ENCODE measurements around the gene ARGFX.
"Not testable (repeated sequence)": the region's sequence is repeated elsewhere in the genome, so short reads cannot be mapped to it uniquely, and the experiment has no call there.

The ARGFX gene

DNA sequence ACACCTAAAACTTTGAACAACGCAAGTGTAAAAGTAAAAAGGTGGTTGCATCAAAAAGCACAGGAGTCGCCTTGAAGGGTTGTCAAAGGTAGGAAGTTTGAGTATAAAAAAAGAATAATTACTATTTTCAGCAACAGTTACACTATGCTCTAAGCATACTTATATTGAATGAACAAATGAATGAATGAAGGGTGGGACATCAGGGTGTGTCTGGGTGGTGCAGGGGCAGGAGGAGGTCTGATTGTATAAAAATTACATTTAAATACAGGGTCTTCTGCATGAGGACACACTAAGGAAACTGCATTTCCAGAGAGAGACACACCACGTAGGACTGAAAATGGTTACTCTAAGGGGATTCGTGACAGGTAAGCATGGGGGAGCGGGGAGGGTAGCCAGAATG is at the start of gene ARGFX:
Gene ARGFX (plus strand): TSS at position 301 of the 400 bp plus-strand sequence. CDS start 2,765 bp downstream, outside the sequence.
- DNase-seq: no peak

DNA sequence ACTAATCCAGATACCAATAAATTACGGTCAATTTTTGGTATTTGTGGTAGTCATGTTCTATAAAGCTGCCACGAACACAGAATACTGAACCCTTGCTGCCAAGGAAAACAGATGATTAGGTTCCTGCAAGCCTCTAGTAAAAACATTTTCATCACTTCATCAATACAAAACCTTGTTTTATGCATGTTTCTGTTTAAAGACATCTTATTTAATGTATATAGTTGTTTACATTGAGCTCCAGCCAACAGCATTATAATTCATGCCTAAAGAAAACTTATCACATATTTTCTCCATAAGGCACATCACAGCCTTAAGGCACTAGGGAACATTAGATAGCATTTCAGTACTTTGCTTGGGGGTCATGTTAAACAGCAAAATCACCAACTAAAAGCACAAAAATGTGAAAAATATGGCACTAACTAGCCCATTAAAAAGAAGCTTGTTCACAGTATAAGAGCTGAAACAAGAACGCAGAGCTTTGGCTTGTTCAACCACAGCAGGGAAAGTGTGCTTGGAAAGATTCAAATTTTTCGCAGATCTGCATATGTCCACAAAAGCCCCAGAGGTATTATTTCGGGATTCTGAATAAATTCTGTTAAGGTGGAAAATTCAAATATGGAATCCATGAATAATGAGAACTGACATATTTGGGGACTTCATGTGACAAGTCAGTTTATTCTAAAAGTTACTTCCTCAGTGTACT is 49.6 kb upstream of the ARGFX start:
- no peak for DNase-seq

DNA sequence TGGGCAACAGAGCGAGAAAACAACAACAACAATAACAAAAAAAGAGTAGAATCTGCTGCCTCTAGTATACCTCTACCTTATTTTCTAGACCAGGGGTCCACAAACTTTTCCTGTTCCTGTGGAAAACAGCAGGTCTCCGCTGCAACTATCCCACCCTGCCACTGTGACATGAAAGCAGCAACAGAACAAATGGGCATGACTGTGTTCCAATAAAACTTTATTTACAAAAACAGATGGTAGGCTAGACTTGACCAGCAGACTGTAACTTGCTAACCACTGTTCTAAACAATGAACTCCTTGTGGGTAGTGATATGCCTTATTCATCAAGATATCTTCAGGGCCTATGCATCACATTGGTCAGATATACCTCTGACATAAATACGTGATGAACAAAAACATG is 47.2 kb upstream of the ARGFX start:
- no peak for DNase-seq

DNA sequence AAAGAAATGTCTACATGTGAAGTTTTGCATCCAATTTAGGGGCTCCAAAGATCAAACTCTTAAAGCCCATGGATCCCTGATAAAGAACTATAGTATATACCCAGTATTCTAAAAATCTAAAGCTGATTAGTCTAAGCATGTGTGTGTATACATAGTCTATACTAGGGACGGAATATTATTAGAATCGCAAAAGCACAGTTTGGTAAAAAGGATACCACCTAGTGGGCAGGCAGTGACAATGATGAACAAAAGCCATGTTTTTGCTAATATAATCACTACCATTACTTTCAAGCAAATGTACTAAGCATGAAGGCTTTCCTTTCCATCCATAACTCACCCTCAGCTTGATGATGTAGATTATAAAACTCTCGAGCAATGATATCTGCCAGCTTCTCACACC is 38.4 kb upstream of the ARGFX start:
- DNase-seq: no peak

DNA sequence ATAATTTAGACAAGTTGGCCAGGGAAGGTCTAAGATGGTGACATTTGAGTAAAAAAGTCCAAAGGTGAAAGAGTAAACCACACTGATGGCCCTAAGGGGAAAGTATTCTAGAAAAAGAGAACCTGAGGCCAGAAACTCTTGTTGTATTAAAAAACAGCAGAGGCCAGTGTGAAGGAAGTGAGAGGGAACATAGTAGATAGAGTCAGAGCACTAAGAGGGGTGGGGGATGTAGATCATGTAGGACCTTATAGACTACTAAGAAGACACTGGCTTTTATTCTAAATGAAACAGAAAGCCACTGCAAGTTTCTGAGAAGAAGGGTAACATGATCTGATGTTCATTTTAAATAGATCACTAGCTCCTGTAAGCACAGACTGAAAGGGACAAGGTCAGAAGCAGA is 36.5 kb upstream of the ARGFX start:
- DNase-seq: no peak

DNA sequence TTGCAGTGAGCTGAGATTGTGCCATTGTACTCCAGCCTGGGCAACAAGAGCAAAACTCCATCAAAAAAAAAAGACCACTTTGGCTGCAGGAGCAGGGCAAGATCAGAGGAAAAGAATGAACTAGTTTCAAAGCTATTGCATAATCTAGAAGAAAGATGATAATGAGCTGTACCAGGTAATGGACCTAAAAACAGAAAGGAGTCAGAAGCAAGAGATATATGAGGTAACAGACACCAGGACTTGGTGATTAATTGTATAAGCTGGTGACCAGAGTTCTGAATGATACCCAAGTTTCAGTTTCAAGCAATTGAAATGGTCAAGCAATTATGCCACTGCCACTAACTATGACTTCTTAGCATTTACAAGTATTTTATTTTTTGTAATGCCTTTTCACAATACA is 24.8 kb upstream of the ARGFX start:
- DNase-seq: no peak

DNA sequence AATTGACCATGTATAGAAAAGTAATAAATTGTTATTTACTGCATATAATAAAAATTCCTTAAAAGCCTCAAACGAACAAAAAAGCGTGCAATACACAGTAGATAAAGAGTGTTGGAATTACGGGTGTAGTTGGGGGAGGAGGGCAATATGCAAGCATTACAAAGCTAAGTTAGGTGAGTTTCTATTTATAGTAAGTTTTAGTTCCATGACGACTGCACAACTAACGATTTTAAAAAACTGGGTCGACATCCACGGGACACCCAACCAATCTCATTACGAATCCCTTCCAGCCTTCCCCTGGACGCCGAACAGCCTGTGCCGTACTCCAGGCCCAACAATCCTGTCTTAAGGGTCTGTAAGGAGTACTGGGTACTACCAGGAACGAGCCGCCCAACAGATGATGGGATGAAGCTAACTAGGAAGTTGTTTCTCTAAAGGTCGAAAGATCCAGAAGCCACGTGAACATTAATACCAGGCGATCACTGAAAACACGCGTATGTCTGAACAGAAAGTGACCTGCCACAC is 22.6 kb upstream of the ARGFX start:
- DNase-seq: no peak

DNA sequence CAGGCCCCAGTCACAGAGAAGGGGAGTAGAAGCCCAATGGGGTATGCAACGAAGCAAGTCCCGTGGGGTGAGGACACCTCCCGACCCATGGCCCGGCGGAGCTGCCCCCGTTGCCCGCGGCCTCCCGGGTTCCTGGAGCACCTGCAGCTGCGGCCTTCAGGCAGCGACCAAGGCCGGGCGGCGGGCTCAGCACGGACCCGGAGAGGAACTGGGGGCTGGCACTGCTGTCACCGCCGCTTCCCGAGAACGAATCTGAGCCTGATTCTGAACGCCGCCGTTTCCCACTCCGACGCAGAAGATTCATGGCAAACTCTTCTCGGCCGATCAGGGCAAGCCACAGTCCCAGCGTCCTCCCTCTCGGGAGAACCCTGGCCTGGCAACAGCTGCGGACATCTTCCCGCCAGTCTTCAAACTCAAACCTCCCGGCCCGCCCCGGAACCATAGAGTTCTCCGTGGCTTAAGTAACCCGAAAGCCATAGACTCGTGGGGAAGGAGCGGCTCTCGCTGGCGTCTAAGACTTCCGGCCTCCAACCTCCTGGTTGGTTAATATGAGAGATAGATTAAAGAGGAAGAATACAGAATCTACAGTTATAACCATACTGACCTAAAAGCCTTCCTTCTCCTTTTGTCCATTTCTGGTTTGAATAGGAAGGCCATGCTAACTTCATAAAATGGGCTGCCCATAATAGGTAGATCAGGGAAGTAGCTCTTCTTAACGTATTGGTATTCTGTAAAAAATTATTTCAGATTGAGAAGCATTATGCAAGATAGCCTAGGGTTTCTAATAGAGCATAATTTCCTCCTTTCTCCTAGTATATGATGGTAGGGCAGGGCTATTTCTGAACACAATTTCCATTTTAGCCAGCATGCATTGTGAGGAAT is 21.9 kb upstream of the ARGFX start, which contains the start of gene POLQ:
Gene POLQ (minus strand): TSS at position 415 of the 882 bp plus-strand sequence. CDS start 111 bp downstream, at position 304.
- DNase-seq: peak; percentile 93

DNA sequence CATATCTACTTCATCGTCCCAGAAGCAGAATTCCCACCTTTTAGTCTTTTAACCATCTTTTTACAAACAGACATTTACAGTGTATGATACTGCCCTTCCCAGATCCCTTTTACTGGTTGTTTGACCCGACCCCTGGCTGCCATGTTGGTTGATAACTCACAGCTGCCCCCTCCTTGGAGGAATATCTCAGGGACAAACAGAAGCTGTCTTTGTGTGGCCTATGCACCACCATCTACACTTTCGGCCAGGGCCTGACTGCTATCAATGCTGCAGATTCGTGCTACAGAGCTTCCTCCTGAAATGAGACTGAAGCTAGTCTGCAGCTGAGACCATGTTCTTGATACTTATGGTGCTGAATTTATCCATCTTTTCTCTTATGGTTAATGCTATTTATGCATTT is 15.4 kb upstream of the ARGFX start:
- no peak for DNase-seq

DNA sequence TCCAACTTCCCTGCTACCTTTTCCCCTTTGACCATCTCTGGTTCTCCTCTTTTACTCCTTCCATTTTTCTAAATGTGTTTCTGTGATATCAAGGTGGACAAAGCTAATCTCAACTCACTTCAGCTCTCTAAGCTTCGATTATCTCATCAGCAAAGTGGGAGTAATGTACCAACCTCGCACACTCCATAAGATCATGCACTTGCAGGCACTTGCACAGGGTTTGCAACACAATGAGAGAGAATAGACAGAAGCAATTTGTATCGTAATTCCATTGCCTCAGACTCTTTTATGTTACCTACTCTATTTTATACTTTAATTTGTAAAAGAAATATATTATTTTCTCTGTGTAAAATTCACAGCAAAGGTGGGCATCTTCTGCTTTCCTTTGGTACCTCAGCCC is 15.0 kb upstream of the ARGFX start:
- no peak for DNase-seq

DNA sequence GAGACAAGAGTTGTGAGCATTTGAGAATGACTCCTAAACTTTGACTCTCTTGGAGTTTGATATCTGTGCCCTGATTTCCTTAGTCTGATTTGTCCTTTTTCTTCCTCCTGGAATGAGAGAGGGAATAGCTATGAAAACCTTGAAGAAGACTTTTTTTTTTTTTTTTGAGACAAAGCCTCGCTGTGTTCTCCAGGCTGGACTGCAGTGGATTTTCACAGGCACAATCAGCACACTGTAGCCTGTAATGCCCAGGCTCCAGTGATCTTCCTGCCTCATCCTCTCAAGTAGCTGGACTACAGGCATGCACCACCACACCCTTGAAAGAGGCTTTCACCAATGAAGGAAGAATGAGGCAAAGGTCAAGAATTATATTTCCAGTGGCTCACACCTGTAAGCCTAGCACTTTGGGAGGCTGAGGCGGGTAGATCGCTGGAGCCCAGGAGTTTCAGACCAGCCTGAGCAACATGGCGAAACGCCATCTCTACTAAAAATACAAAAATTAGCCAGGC is 10.3 kb upstream of the ARGFX start:
- no peak for DNase-seq

DNA sequence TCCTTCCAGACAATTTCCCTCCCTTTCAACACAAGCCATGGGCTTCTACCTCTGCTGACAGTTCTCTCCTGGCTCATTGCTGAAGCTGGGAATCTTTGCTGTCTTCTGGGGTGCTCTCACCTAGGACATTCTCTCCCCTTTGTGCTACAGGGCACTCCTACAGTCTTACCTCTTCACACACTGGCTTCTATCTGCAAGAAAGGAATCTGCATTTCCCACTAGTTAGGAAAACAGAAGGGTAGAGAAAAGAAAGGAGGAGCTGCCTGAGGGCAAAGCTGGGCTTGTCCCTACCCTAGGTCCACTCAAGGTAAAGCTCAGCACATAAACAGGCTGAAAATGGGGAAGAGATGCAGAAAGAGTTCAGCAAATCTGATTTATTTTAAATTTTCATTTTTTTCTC is 5.6 kb upstream of the ARGFX start:
- DNase-seq: no peak

DNA sequence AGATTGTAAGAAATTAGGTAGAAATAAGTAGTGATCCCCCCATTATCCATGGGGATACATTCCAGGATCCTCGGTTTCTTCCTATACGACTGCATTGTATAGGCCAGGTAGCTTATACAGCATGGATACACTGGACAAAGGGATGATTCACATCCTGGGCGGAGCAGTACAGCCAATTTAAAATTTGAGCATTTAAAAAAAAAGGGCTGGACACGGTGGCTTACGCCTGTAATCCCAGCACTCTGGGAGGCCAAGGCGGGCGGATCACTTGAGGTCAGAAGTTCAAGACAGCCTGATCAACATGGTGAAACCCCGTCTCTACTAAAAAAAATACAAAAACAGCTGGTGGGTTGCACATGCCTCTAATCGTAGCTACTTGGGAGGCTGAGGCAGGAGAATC is 976 bp upstream of the ARGFX start:
- no peak for DNase-seq

DNA sequence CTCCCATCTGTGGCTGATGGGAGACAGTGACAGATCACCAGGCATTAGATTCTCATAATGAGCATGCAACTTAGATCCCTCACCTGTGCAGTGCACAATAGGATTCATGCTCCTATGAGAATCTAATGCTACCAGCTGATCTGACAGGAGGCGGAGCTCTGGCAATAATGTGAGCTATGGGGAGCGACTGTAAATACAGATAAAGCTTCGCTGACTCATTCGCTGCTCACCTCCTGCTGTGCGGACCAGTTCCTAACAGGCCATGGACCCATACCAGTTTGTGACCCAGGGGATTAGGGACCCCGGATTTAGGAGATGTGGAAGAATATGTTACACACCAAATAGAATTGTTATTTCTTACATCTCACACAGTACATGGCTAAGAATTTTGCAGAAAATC is 6.7 kb downstream of the ARGFX start:
- DNase-seq: no peak

DNA sequence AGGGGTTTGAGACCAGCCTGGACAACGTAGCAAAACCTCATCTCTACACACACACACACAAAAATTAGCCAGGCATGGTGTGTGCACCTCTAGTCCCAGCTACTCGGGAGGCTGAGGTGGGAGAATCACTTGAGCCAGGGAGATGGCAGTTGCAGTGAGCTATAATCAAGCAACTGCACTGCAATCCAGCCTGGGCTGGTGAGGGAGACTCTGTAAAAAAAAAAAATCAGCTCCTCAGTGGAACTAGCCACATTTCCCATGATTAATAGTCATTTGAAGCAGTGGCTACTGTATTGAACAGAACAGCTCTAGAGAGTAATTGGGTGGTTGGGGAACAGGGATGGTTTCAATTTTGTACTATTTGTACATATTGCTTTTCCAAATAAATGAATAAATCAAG is 13.9 kb downstream of the ARGFX start:
- DNase-seq: no peak

DNA sequence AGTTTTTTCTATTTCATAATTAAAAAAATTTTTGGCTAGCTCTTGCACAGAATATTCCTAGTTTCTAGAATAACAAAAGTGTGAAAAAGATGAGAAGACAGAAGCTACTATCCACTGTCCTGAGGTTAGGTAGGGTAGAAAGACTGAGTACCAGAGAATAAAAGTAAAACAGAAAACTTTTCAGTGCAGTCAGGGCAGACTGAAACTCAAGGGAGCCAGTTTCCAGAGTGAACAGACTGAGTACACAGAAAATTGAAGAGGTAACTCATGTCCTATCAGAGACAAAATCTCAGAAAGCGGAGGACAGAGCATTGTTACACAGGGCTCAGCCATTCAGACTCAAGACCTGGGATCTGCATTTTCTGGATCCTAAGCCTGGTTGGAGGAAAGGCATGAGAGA is 16.7 kb downstream of the ARGFX start:
- DNase-seq: no peak

DNA sequence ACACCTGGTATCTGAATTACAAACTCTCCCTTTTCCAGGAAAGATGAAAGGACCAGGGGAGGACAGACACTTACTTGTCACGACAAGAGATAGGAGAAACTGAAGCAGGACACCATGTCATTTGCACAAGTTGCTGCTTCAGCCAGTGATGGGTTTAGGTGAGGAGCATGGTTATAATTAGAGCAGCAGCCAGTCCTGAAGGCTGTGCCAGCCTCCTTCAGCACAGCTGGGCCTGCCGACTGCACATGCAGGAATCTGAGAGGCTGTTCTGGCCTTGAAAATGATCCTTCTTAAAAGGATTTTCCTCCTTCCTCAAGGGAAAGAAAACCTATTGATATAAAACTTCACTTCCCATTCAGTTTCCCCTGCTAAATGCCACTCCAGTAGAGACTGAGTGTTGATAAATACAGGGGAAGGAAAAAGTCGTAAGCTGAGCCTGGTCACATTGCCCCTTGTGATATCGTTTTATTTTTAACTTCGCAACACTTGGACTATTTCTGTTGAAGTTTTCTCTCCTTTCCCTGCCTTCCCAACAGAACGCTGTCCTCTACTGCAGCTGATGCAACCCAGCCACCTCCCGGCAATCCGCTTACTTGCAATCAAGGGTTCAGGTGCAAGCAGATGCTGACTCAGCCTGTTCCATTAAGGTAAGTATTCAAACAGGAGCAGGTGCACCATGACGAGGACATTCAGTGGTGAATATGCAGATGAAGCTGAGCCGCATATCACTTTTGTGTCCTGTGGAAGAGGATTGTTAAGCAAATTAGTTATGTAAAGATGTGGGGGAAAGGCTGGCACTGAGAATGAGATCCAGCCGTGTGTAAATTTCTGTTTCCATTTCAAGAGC is 25.3 kb downstream of the ARGFX start, which contains the start of gene FBXO40:
Gene FBXO40 (plus strand): TSS at position 524 of the 847 bp plus-strand sequence. CDS start 27,197 bp downstream, outside the sequence.
- peak; percentile 72 for DNase-seq

DNA sequence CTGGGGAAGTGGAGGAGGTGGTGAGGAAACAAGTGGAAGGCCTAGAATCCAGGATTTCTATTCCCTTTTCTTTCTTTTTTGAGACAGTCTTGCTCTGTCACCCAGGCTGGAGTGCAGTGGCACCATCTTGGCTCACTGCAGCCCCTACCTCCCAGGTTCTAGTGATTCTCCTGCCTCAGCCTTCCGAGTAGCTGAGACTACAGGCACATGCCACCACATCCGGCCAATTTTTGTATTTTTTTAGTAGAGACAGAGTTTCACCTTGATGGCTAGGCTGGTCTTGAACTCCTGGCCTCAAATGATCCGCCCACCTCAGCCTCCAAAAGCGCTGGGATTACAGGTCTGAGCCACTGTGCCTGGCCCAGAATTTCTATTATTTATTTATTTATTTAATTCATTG is 26.1 kb downstream of the ARGFX start:
- DNase-seq: not testable (repeated sequence)

DNA sequence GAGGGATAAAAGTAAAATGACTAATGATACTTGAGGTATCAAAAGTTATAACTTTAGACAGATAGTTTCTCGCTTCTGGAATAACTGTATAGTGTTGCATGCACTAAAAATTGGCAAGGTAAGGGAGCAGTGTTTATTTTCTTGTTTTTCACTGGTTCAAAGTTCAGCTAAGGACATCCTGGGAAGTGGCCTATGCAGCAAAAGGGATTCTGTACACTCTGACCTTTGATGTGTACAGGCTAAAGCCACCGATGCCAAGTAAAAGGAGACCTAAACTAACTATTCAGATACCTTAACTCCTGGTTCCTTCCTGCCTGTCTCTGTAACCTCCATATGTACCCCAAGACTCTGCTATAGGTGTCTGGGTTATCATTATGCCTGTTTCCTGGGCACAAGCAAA is 27.1 kb downstream of the ARGFX start:
- no peak for DNase-seq

DNA sequence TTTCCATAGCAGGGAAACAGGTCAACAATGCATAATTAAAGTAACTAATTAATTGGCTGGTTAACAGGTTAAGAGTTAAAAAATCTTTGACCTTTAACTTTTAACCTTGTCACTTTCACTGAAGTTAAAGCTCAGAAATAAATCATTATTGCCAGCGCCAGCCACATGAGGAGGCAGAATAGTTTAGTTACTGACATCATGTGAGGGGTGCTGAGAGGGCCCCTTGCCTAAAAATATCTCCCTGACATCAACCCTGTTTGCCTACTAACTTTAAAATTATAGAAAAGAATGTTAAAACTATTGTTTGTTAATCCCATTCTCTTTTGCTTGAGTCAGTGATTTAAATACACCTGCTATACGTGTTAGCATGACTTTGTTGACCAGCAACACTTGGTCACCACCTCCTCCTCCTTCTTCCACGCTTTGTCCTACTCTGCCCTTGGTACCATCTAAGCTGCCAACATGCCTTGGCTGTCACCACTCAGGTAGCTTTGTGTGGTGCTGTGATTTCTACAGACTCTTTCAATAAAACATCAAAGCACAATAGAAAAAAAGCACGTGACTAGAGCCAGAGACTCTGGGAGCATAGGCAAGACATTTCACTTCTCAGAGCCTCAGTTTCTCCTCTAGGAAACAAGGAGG is 28.1 kb downstream of the ARGFX start:
- DNase-seq: no peak

DNA sequence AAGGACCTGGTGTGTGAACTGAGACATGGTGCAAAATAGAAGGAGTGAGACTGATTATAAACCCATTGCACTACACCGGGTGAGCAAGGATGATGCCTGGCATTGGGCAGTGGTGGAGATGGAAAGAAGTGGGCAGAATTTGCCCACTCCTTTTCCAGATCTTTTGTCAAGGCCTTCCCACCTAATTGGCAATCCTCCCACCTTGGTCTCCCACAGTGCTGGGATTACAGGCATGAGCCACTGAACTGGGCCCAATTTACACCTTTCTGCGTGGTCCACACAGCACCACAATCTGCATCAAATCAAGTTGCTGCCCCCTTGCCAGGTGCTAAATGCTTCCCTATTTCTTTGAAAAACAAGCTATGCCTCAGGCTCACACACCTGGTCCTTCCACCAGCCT is 30.8 kb downstream of the ARGFX start:
- no peak for DNase-seq

DNA sequence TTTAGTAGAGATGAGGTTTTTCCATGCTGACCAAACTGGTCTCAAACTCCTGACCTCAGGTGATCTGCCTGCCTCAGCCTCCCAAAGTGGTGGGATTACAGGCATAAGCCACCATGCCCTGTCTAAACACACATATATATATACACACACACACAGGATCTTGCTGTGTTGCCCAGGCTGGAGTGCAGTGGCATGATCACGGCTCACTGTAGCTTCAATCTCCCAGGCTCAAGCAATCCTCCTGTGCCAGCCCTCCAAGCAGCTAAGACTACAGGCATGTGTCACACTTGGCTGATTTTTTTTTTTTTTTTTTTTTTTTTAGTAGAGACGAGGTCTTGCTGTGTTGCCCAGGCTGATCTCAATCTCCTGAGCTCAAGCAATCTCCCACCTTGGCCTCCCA is 32.2 kb downstream of the ARGFX start:
- DNase-seq: not testable (repeated sequence)
